ENCODE results near the gene POLE2. TPM values are rescaled to one million over a fixed set of nuclear protein-coding genes. Genes with fewer than 3 reads are reported as not detected.

The POLE2 gene
- total and polyA plus RNA-seq, 2 of the 13 experiments (the other 11 are each of a cell fraction or from before 2014, with no cell fraction given) = 16.6 to 37.0 TPM

- DNase-seq (ENCODE audit: low spot score) (no peak), FAIRE-seq (no peak), ATAC-seq (no peak)
- H3K36me3 ChIP-seq (replicated peaks in 1 of 2; ENCODE audit: control insufficient read depth in 1 of 2, insufficient read depth in 2 of 2, low read length in 2 of 2) = peaks cover 4 to 31% of the 10 kb centered on the region in 2 experiments; a peak in 4 of 5 replicates
- no peak overlapping the region for H3K4me2 ChIP-seq (ENCODE audit: low read depth, low read length)
- H3K27me3 ChIP-seq (ENCODE audit: control insufficient read depth in 1 of 2, insufficient read depth in 2 of 2, low read length in 2 of 2) = no peaks in the 10 kb centered on the region
- no peak overlapping the region for H2AFZ ChIP-seq (ENCODE audit: low read length)
- 80% methylated on average over 2 of the region's 2 CpGs for WGBS (ENCODE audit: low lambda C conversion rate)
- H3K27ac ChIP-seq (ENCODE audit: extremely low read length, insufficient read depth, low read length) = no peak overlapping the region
- TF ChIP-seq ATAD3A (CRISPR knock-in tag; IDR thresholded peaks at IDR 0.05) (no peak), ARID4A (CRISPR knock-in tag; IDR thresholded peaks at IDR 0.05; ENCODE audit: borderline replicate concordance) (no peak), PAF1 (CRISPR knock-in tag; IDR thresholded peaks at IDR 0.05) (no peak)
- ChIA-PET POLR2A (no interaction called here), CTCF (ENCODE audit: low intra/inter-chr PET ratio, low total read pairs) (no interaction called here)
- no peaks in the 10 kb centered on the region; the same call in 1 of the 2 replicates for H4K20me1 ChIP-seq (ENCODE audit: insufficient read depth, low read length)
- H3K4me1 ChIP-seq (ENCODE audit: insufficient read depth, low read length) = no peaks in the 10 kb centered on the region
- H3K79me2 ChIP-seq (ENCODE audit: insufficient read depth, low read length) = peaks cover 3% of the 10 kb centered on the region
- TSS peak; percentile 25 for BruUV-seq (replicated peaks)
- no peaks in the 10 kb centered on the region for H3K9me3 ChIP-seq (ENCODE audit: low read length)
- H3K9ac ChIP-seq (ENCODE audit: insufficient read depth, low read depth, low read length) = no peak overlapping the region
- intact Hi-C loops (cut with micrococcal nuclease; ENCODE audit: unreplicated experiment) (no loop called here), in situ Hi-C loops (cut with HindIII; ENCODE audit: extremely low pct_ligation_motif_present, low pct_unique_long_range_greater_than_20kb) (no loop called here)
- H3K4me3 ChIP-seq (replicated peaks in 1 of 3; ENCODE audit: insufficient read depth in 1 of 3, low read depth in 2 of 3, low read length in 3 of 3) = no peak overlapping the region
Measured at GRCh38 chr14:49679271-49679670, 8.7 kb downstream of the POLE2 start.

GRCh38 chr14:49677643-49678042, 10.4 kb downstream of the POLE2 start:
- Histone ChIP-seq H4K20me1 (ENCODE audit: insufficient read depth, low read length) (no peaks in the 10 kb centered on the region; the same call in 1 of the 2 replicates), H3K36me3 (replicated peaks in 1 of 2; ENCODE audit: control insufficient read depth in 1 of 2, insufficient read depth in 2 of 2, low read length in 2 of 2) (peaks cover 6 to 39% of the 10 kb centered on the region in 2 experiments; a peak in 4 of 5 replicates), H3K27ac (ENCODE audit: extremely low read length, insufficient read depth, low read length) (no peak overlapping the region), H3K79me2 (ENCODE audit: insufficient read depth, low read length) (no peaks in the 10 kb centered on the region), H3K4me3 (replicated peaks in 1 of 3; ENCODE audit: insufficient read depth in 1 of 3, low read depth in 2 of 3, low read length in 3 of 3) (no peak overlapping the region), H3K4me2 (ENCODE audit: low read depth, low read length) (no peak overlapping the region), H3K4me1 (ENCODE audit: insufficient read depth, low read length) (no peaks in the 10 kb centered on the region), H3K9me3 (ENCODE audit: low read length) (no peaks in the 10 kb centered on the region), H3K9ac (ENCODE audit: insufficient read depth, low read depth, low read length) (no peak overlapping the region), H3K27me3 (ENCODE audit: control insufficient read depth in 1 of 2, insufficient read depth in 2 of 2, low read length in 2 of 2) (no peaks in the 10 kb centered on the region), H2AFZ (ENCODE audit: low read length) (no peak overlapping the region)
- intact Hi-C loops (cut with micrococcal nuclease; ENCODE audit: unreplicated experiment) = no loop called here
- ChIA-PET CTCF (ENCODE audit: low intra/inter-chr PET ratio, low total read pairs) (no interaction called here), POLR2A (interaction anchor here (1.4 to 1.5 kb wide), 2 partner anchors 10 to 90 kb away, joined by 3 to 4 read pairs; partner anchors contain the start of genes KLHDC2 and POLE2)
- ATAC-seq = peak; percentile 93
- FAIRE-seq = no peak
- WGBS (ENCODE audit: low lambda C conversion rate) = 100% methylated on average over 1 of the region's 4 CpGs
- BruUV-seq (replicated peaks) = no TSS peak
- no peak for DNase-seq (ENCODE audit: low spot score)
- in situ Hi-C loops (cut with HindIII; ENCODE audit: extremely low pct_ligation_motif_present, low pct_unique_long_range_greater_than_20kb) = no loop called here
- TF ChIP-seq YY1 (IDR thresholded peaks at IDR 0.05; ENCODE audit: insufficient read depth, insufficient replicate concordance, low read depth, low read length) (peak; percentile 17), ADNP (CRISPR knock-in tag; IDR thresholded peaks at IDR 0.05) (no peak), ZNF3 (CRISPR knock-in tag; IDR thresholded peaks at IDR 0.05) (no peak)
